HG03521 (cell line): ENCODE results near the gene DPM2.
A peak's percentile ranks its signal among the peaks of the same experiment; 100 is the strongest.

Source experiments
- ATAC-seq: cut with Tn5 transposase; IDR thresholded peaks from one replicate; pipeline ENCODE4 v1.9.1; 2021; ENCODE audit warnings: mild to moderate bottlenecking, moderate library complexity; ENCODE audit not compliant: unreplicated experiment

Gene DPM2

GRCh38 chr9:127937388-127938297 lies at the start of gene DPM2:
Gene DPM2 (minus strand): TSS chr9:127937854. CDS start chr9:127937820, 34 bp downstream.
- peak; percentile 88 for ATAC-seq

GRCh38 chr9:127987103-127987614 lies 49.5 kb upstream of the DPM2 start:
- ATAC-seq = no peak

- ATAC-seq = no peak
Measured at GRCh38 chr9:127985011-127985410, 47.4 kb upstream of the DPM2 start.

GRCh38 chr9:127983847-127984289 lies 46.2 kb upstream of the DPM2 start:
- peak; percentile 22 for ATAC-seq

GRCh38 chr9:127982912-127983311 lies 45.3 kb upstream of the DPM2 start:
- ATAC-seq = no peak

GRCh38 chr9:127981559-127982121 lies 44.0 kb upstream of the DPM2 start:
- ATAC-seq = no peak

GRCh38 chr9:127980706-127981558 lies 43.3 kb upstream of the DPM2 start, which contains the start of gene EEIG1:
Gene EEIG1 (minus strand): TSS chr9:127980989. CDS start chr9:127980137, 852 bp downstream.
- ATAC-seq = peak; percentile 79

GRCh38 chr9:127980060-127980705 lies 42.5 kb upstream of the DPM2 start:
- ATAC-seq = peak; percentile 35

- ATAC-seq = no peak
Measured at GRCh38 chr9:127979333-127980059, 41.8 kb upstream of the DPM2 start.

GRCh38 chr9:127979015-127979332 lies 41.3 kb upstream of the DPM2 start:
- ATAC-seq = no peak

- ATAC-seq = no peak
Measured at GRCh38 chr9:127977884-127978647, 40.4 kb upstream of the DPM2 start.

- ATAC-seq = no peak
Measured at GRCh38 chr9:127977009-127977883, 39.6 kb upstream of the DPM2 start.

GRCh38 chr9:127976498-127976897 lies 38.8 kb upstream of the DPM2 start:
- no peak for ATAC-seq

- no peak for ATAC-seq
Measured at GRCh38 chr9:127975376-127976315, 38.0 kb upstream of the DPM2 start.

- ATAC-seq = no peak
Measured at GRCh38 chr9:127974769-127975261, 37.2 kb upstream of the DPM2 start.

GRCh38 chr9:127974001-127974768 lies 36.5 kb upstream of the DPM2 start:
- no peak for ATAC-seq
